ENCODE results near the gene TOMM40L.

DNA sequence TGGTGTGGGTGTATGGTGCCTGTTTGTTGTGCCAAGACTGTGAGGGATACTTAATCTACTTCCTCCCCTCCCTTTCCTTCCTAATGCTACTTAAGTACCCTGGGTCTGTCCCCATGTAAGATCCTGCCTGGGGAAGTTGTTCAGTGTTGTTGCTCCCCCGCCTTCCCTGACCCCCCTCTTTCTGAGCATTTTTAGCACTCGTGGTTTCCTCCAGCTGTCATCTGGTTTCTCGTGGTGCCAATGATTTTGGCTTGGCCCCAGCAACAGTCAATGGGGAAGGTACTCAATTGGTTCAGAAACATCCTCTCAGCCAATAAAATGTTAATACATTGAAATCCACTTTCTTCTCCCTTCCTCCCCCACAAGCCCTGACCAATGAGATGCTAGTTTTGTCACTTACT is 40.6 kb upstream of the TOMM40L start:
- TF ChIP-seq, protein P1, sequence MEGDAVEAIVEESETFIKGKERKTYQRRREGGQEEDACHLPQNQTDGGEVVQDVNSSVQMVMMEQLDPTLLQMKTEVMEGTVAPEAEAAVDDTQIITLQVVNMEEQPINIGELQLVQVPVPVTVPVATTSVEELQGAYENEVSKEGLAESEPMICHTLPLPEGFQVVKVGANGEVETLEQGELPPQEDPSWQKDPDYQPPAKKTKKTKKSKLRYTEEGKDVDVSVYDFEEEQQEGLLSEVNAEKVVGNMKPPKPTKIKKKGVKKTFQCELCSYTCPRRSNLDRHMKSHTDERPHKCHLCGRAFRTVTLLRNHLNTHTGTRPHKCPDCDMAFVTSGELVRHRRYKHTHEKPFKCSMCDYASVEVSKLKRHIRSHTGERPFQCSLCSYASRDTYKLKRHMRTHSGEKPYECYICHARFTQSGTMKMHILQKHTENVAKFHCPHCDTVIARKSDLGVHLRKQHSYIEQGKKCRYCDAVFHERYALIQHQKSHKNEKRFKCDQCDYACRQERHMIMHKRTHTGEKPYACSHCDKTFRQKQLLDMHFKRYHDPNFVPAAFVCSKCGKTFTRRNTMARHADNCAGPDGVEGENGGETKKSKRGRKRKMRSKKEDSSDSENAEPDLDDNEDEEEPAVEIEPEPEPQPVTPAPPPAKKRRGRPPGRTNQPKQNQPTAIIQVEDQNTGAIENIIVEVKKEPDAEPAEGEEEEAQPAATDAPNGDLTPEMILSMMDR (IDR thresholded peaks at IDR 0.05): no peak
- TF ChIP-seq POLR2A (IDR thresholded peaks at IDR 0.05): no peak

All from uterus (tissue), 2 donors.